ENCODE measurements around the gene ST13. TPM values are rescaled to one million over a fixed set of nuclear protein-coding genes. Genes with fewer than 3 reads are reported as not detected.

ST13 gene
- total and polyA plus RNA-seq, 9 of the 15 experiments (the other 6 are each of a cell fraction or from before 2014, with no cell fraction given): 53.6 to 311 (median 195) TPM

GRCh38 chr22:40856513-40857308, at the start of gene ST13, which contains the start of gene XPNPEP3 (continued):
- TF ChIP-seq HINFP (tag; conservative IDR thresholded peaks at IDR 0.05; ENCODE audit: low read depth) (no peak), ZNF282 (CRISPR knock-in tag; IDR thresholded peaks at IDR 0.05) (no peak), PHF20 (IDR thresholded peaks at IDR 0.05; ENCODE audit: partially characterized antibody) (peak; percentile 89), TRIM28 (IDR thresholded peaks at IDR 0.05) (no peak), RBFOX2 (IDR thresholded peaks at IDR 0.05; ENCODE audit: low read depth, low read length) (peak; percentile 87), ZBTB49 (CRISPR knock-in tag; IDR thresholded peaks at IDR 0.05; ENCODE audit: borderline replicate concordance) (no peak), NR2F6 (CRISPR knock-in tag; IDR thresholded peaks at IDR 0.05) (no peak), POLR3A (IDR thresholded peaks at IDR 0.05; ENCODE audit: borderline replicate concordance, extremely low read depth, insufficient read depth, insufficient read length) (no peak), RUNX1 (IDR thresholded peaks at IDR 0.05; ENCODE audit: low read depth) (no peak), ZC3H11A (IDR thresholded peaks at IDR 0.05; ENCODE audit: low read depth, low read length) (no peak), AFF4 (CRISPR knock-in tag; IDR thresholded peaks at IDR 0.05) (0 out of 2 replicates have a peak, but pooled peaks have one; percentile 40), DLX4 (CRISPR knock-in tag; IDR thresholded peaks at IDR 0.05) (no peak), CHD1 (IDR thresholded peaks at IDR 0.05; ENCODE audit: low read length) (no peak), E2F4 (CRISPR knock-in tag; IDR thresholded peaks at IDR 0.05; ENCODE audit: low read depth) (0 out of 2 replicates have a peak, but pooled peaks have one; percentile 21), HIVEP1 (CRISPR knock-in tag; IDR thresholded peaks at IDR 0.05) (no peak)

All from K562 (cell line).